ENCODE data around the gene FAM168A.

GRCh38 chr11:73379189-73379880 lies 218.6 kb downstream of the FAM168A start:
- TF ChIP-seq CTCF (IDR thresholded peaks at IDR 0.05; ENCODE audit: low read length): no peak
- no peak for TF ChIP-seq EZH2 (optimal IDR thresholded peaks at IDR 0.05; ENCODE audit: low read depth, low read length)
- no peak for TF ChIP-seq EZH2phosphoT487 (IDR thresholded peaks at IDR 0.05; ENCODE audit: low read length)
